Measurements from ENCODE around the gene PHOX2A.
A peak's percentile ranks its signal among the peaks of the same experiment; 100 is the strongest.

The PHOX2A gene

DNA sequence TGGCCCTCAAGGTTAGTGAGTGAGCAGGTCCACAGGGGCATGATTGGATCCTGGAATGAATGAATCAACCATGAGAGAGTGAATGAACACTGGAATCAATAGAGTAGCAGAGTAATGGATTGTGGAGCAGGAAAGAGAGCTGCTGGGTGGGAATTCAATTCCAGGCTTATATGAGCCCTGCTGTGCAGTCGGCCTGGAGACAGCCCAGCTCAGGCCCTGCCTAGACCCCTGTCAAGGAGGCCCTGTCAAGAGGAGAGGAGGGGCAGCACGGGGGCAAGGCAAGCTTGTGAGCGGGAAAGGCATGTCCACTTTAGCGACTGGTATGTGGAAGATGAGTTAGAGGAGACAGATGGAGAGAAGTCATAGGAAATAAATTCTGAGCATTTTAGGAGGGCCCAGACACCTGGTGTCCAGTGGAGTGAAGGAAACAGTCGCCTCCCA, 53.3 kb downstream of the PHOX2A start:
- no peak overlapping the region for H3K27ac ChIP-seq
- no peak overlapping the region for H3K4me3 ChIP-seq
- DNase-seq (ENCODE audit: low spot score) = peak; percentile 31
- TF ChIP-seq, protein P1, sequence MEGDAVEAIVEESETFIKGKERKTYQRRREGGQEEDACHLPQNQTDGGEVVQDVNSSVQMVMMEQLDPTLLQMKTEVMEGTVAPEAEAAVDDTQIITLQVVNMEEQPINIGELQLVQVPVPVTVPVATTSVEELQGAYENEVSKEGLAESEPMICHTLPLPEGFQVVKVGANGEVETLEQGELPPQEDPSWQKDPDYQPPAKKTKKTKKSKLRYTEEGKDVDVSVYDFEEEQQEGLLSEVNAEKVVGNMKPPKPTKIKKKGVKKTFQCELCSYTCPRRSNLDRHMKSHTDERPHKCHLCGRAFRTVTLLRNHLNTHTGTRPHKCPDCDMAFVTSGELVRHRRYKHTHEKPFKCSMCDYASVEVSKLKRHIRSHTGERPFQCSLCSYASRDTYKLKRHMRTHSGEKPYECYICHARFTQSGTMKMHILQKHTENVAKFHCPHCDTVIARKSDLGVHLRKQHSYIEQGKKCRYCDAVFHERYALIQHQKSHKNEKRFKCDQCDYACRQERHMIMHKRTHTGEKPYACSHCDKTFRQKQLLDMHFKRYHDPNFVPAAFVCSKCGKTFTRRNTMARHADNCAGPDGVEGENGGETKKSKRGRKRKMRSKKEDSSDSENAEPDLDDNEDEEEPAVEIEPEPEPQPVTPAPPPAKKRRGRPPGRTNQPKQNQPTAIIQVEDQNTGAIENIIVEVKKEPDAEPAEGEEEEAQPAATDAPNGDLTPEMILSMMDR (IDR thresholded peaks at IDR 0.05) = no peak

DNA sequence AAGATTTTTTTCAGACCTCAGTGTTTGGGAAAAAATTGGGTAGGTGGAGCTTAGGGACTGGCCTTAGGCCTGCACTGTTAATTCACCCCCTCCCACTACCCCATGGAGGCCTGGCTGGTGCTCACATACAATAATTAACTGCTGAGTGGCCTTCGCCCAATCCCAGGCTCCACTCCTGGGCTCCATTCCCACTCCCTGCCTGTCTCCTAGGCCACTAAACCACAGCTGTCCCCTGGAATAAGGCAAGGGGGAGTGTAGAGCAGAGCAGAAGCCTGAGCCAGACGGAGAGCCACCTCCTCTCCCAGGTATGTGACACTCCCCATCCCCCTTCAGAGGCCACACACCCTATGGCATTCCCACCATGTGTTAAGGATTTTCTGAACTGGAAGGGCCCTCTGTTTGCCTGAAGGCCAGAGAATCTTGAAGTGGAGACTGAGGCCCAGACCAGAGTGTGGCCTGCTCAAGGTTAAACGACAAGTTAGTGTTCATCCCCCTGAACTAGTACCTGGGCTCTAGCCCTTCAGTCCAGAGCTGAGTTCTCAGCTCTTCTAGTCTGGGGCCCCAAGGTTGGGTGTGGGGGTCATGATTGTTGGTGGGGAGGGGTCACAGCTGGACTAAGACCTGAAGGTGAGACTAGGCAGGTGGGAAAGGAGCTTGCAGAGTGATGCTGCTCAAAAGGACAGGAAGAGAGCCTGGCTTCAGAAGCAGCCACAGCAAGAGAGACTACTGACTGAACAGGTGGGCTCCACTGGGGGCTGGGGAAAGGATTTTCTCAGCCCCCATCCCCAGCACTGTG, 54.3 kb downstream of the PHOX2A start:
- DNase-seq (ENCODE audit: low spot score) = peak; percentile 64
- TF ChIP-seq, protein P1 (IDR thresholded peaks at IDR 0.05) = no peak
- no peak overlapping the region for H3K27ac ChIP-seq
- no peak overlapping the region for H3K4me3 ChIP-seq

Data from coronary artery (tissue), 2 donors.